ENCODE data around the gene CAPN9.

Gene CAPN9

DNA sequence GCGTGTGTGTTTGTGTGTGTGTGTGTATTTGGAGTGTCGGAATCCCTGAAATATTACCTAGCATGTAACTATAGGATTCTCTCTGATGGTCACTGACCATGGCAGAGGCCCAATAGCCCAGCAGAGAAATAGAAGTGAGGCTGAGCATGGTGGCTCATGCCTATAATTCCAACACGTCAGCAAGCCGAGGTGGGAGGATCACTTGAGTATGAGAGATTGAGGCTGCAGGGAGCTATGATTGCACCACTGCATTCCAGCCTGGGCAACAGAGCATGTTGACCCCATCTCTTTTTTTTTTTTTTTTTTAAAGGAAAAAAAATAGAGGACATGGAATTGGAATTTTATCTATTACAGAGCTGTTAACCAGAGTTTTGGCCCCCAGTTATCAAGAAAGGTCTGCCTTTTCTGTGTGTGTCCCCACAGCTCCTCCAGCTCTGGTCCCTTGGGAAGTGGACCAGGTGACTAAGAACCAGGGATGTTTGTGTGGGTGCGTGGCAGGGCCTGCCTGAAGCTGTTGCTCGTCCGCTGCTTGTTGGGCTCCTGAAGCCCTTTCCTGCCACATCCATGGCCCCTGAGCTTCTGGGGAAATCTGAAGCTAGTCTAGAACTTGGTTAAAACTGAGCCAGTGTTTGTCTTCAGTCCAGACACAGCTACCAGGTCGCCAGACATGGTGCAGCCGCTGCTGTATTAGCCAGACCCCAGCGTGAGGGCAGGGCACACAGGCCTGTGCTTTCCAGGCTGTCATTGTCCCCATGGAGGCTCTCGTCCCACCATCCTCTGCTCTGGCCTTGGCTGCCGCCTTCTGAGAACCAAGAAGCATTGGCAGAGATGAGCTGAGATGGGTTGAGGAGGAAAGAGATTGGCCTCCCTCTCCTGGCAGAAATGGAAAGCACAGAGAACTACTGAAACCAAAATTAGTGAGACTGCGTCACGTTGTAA lies 25.5 kb downstream of the CAPN9 start:
- DNase-seq, result no peak

DNA sequence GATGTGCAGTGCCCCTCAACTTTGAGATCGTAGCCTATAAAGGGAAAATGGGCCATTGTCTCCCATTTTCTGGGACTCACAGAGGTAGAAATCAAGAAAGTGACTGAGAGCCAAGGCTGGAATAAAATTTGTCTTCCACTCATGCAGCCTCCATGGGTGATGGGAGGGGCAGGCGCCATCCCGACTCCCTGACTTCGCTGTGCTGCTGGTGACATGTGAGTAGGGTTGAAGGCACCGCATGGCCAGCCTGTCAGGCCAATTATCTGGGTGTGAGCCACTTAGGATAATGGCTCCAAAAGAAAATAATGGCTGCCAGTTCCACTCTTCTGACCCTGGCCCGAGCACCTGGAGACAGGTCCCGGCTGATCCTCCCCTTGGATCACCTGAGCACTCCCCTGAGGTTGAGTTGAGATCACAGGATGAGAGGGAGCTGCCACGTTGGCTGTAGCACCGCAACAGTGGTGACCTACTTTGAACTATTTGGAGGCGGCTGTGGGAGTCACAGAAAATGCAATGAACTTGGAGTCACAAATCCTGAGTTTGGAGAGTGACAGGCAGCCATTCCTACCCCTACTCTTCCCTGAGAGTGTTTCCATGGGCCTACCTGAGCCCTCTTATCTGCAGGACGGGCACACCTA lies 26.3 kb downstream of the CAPN9 start:
- no peak for DNase-seq

DNA sequence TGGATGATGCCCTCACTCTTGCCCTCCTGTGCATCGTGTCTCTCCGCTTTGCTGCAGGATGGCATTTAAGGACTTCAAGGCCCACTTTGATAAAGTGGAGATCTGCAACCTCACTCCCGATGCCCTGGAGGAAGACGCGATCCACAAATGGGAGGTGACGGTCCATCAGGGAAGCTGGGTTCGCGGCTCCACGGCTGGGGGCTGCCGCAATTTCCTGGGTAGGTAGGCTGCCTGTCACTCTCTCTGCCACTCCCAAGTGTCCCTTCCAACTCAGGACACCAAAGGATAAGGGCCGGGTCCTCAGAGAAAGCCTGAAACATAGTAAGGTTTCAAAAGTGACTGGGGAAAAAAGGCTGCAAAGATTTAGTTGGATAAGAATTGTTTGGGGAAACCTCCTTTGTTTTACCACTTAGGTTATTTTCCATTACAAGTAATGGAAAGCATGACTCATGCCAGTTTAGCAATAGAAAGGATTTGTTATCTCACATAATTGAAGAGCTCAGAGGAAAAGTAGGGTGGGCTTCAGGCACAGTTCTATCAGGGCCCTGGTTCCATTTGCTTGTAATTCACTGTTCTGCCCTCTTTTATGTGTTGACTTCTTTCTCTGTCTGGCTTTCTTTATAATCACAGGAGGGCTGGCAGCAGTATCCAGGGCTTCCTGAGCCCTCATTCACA lies 31.9 kb downstream of the CAPN9 start:
- no peak for DNase-seq

DNA sequence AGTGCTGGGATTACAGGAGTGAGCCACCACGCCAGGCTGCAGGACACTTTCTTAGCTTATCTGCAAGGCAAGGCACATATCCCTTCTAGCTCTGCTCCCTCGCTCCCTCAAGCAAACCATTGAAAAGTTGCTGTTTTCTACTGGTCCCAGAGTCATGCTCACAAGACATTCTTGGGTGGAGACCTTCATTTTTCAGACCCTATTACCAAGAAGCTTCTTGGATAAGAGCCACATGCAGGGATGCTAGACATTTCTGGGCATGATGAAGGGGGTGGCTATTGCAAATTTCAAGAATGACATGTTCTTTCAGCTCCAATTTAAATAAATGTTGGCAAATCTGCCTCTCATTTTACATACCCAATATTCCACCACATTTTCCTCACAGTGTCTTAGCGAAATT lies 33.9 kb downstream of the CAPN9 start:
- no peak for DNase-seq

DNA sequence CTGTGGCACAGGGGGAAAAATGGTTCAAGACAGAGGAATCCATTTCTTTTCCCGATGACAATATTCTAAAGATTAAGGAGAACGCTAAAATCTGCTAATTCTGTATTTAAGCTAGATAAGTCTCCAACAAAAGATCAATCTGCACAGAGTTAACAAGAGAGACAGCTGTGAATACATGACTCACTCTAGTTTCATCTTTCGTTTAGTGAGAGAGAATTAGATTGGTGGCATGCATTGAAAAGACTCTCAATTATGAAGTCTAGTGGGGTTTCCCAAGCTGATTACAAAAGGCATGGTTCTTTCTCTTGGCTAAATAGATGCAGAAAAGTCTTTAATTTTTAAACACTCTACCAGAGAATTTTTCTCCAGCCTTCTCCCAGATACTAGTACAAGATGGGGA lies 34.4 kb downstream of the CAPN9 start:
- no peak for DNase-seq

DNA sequence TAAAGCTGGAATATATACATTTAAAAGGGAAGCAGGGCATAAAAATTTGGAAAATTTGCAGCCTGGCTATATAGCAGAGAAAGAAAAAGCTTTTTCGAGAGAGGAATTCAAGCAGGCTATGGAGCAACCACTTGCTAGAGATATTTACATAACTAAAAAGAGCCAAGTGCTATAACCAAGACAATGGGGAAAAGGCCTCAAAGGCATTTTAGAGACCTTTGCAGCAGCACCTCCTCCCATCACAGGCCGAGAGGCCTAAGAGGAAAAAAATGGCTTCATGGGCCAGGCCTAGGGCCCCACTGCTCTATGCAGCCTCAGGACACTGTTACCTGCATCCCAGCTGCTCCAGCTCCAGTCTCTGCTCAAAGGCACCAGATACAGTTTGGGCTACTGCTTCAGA lies 37.0 kb downstream of the CAPN9 start:
- DNase-seq, result no peak

DNA sequence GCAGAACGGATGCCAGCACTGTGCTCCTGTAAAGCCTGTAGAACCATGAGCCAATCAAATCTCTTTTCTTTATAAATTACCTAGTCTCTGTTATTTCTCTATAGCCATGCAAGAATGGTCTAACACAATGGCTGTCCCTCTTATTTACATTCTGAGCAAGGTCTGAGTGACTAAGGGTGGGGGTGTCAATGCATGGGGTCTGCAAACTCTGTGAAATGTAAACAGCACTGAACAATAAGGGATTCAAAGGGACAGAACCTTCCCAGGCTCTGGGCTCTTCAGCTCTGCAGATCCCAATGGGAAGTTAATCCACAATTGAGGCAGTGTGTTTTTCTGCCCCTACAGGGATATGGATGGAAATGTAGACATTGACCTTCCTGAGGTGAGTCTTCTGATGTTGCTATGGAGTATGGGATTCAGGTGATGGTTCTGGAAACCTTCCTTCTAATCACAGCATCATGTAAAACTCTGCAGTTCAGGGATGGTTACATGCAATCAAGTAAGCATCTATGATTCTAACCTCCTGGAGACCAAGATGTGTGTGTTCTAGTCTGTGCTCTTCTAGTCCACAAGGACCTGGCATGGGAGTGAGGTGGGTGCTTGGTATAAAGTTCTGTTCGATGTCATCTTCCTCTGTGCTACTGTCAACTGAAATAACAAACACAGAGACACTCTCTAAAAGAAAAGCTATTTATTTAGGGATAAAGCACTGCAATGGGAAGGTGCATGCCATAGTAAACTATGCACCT lies 38.6 kb downstream of the CAPN9 start:
- no peak for DNase-seq

DNA sequence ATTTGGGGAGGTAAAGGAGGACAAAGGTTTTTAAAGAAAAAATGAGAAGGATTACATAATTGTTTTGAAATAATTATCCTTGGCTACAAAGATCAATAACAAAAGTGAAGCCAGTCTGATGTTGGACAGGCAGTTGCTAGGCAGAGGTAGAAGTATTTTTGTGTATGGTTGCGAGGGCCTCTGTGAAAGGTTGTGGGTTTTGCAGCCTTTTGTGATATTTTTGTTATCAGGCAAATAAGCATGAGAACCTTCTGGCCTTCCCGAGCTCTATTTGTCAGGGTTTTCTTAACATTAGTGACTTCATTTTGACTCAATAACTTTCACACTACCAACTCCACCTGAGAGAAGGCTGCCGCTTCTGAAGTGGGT lies 39.2 kb downstream of the CAPN9 start:
- DNase-seq, result no peak

DNA sequence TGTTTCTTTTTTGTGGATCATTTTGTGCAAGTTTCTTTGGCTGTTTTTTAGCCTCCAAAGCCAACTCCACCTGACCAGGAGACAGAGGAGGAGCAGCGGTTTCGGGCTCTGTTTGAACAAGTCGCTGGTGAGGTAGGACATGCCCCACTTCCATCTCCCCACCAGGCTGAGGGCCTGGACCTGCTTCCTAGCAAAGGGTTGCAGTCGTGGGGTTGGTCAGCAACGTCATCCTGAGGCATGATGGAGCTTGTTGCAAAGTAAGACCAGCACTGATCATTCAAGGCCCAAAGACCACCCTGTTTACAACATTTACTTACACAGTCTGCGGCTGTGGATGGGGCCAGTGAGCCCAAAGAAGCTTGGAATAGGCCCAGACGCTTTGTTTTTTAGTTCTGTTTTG lies 40.3 kb downstream of the CAPN9 start:
- no peak for DNase-seq

DNA sequence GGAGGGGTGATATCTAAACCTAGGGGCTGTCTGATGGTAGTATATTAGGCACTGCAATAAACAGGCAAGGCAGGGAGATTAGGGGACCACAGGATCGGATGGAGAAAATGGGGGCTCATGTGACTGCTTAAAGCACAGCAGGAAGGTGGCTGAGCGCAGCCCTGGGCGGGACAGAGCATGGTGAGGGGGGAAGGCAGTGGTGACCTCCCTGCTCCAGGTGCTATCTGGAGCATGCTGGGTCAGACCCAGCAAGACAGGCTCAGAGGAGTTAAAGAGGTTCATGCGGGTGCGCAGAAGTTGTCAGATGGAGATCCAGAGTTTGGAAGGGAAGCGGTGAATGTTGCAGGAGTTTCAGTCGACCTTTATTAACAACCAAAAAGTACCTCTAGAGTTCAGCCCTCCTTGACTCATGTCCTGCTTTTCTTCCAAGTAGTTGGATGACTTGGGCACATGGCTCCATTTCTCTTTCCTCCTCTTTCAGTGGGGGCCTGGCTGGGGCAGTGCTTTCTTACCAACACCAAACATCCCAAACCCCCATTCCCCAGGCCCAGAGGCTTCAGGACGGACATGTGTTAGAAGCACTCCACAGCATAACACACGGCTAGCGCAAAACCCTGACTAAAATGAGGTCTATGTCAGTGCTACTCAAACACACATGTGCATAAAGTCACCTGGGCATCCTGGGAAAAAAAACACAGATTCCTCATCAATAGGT lies 41.5 kb downstream of the CAPN9 start:
- DNase-seq, result no peak

DNA sequence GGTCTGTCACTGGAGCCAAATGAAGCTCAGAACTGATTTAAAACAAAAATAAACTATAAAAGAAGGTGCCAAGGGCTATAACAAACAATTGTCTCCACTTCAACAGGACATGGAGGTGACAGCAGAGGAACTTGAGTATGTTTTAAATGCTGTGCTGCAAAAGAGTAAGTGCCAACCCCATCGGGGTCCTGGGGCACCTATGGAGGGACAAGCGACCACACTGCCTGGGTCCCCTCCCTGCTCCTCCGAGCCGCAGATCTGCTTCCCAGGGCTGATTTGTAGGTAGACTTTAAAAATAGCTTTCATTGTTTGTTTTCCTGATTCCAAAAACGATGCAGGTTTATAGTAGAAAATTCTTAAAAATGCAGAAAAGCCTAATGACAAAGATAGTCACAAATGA lies 42.8 kb downstream of the CAPN9 start:
- DNase-seq, result no peak

DNA sequence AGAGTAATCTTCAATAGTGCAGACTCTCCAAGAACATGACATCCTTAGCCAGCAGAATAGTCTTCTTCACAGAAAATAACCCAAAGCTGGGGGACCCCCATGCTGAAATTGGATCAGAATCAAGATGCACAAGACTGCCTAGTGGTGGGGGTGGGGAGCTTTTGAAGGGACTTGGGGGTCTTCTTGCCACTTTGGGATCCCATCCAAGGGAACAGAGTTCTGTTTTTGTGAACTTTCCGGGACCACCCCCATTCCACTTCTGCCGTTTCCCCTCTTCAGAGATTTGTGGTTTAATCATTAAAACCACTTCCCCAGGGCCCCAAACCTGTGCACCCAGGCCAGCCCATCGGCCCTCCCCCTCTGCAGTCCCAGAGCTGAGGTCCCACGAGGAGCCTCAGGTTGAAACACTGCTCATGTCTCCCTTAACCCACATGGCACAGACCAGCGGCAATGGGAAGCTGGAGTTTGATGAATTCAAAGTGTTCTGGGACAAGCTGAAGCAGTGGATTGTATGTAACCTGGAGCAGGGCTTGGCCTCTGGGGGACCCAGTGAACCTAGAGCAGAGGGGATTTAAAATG lies 44.9 kb downstream of the CAPN9 start:
- DNase-seq, result no peak

DNA sequence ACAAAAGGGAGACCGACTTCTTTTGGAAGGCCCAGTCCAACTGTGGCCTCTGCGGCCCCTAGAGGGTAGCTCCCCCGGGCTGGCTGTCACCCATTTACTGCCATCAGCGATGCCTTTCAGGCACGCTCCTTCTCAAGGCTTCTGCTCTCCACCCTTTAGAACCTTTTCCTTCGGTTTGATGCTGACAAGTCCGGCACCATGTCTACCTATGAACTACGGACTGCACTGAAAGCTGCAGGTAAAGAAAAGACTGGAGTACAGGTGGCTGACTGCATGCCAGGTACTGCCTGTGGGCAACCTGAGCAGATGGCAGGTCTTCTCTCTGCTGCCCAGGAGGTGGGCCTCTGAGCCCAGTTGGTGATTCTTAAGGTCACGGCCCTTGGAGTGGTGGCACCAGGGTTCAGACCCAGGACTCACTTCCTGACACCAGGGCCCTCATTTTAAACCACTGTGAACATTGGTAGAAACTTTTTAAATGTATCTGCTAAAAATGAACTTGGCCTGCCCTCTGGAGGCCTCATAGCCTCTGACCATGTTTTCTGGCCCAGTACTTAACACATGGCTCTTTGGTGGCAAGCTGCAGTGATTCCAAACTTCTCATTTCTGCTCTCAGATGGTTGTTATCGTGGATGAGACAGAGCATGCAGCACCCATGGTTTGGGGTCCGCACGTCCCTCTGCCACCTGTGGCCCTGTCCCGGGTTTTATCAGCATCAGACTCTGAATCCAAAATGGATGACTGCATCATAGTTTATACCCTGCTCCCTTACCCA lies 45.7 kb downstream of the CAPN9 start:
- DNase-seq, result no peak

DNA sequence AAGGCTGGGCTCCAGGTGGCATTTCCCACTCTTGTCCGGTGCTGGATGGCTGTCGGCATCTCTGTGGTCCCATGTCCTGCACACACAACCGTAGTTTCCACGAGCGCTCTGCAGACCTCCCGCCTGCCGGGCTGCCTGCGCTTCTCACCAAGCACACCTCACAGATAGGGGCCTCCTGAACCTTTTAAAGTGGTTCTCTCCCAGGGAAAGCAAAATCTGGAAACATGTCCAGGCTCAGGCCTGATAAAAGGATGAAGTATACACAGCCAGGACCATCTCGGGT lies 46.2 kb downstream of the CAPN9 start:
- no peak for DNase-seq

DNA sequence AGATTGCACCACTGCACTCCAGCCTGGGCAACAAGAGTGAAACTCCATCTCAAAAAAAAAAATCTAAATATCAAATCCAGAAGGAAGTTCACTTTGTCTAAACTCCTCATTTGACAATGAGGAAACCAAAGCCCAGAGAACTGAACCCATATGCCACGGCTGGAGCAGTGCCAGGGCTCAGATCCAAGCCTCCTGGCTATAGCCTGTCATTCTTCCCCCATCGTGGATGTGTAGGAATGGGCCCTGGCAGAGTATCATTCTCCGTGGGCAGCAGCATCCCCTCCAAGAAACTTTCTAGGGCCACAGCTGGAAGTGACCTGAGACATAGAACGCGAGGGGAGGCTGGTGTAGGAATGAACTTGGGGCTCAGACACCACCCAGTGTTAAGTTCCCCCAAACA lies 47.2 kb downstream of the CAPN9 start:
- DNase-seq, result no peak

DNA sequence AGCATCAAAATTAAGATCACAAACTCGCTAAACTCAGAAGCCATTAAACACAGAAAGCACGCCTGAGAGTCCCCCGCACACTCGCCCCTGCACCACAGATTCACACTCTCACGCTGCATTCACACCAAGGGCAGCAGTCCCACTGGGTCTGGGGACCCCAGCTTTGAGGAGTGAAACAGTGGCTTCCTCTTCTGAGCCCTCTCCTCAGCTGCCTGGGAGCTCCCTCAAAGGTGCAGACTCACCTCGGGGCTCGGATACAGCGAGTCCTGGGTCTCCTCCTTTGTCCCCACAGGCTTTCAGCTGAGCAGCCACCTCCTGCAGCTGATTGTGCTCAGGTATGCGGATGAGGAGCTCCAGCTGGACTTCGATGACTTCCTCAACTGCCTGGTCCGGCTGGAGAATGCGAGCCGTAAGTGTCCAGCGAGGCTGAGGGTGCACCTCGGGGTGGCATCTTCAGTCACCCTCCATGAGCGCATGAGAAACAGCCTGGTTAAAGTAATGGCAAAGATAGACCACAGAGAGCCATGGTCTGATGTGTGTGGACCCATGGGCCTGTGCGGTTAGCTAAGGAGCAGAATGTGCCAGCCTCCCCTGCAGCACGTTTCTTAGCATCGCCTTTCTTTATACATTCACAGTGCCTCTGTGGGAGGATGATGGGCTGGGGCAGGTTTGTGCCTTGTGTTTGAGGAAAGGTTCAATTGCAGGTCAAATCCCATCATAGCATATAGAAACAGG lies 47.9 kb downstream of the CAPN9 start:
- DNase-seq, result no peak

DNA sequence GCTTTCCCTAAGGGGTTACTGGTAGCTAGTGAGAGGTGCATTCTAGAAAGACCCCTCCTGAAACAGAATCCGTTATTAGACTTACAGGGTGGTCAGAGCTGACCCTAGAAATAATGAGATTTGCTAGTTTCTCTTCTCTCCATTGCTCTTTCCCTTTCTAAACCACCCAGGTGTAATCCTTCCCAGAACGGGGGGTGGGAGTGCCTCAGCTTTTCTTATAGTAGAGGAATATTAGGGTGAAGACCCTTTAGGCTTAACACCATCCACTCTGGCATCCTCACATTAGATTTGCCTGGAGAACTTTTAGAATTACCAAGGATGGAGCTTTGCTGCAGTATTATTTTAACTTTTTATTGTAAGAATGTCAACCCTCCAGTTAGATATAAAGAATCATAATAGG lies 49.4 kb downstream of the CAPN9 start:
- no peak for DNase-seq

DNA sequence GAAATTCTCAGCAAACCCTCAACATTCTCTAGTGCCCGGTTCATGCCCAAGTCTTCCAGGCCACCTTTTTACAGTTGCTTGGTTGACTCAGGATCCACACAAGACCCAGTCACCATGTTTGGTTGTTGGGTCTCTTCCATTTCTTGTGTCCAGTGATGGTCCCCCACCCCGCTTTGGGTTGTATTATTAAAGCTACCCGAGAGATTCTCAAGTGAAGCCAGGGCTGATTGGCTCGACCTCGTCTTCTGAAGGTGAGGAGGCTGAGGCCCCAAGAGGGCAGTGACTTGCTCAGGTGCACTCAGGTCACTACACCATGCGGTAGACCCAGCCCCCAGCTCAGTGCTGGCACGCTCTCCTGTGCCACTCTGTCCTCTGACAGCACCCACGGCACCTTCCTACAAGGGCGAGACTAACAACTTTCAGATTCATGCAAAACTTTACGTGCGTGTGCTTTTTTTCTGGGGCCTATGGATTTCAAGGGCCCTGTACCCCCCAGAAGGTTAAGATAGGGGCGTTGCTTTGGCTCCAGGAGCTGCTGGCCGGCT lies 50.3 kb downstream of the CAPN9 start:
- DNase-seq, result no peak

DNA sequence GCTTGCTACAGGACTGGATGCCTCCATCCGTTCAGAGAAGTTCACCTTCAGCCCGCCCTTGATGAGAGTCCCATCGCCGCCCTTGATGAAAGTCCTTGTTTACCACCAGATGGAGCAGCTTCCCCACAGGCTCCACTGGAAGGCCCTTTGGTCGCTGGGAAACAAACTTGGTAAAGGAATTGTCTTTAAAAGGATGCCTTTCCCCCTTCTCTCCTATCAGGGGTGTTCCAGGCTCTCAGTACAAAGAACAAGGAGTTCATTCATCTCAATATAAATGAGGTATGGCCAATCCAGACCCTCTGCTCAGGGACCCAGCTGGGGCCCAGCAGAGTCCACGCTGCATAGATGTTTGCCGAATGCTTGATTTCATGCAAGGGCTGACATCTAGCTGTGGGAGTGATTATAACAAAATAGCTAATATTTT lies 50.8 kb downstream of the CAPN9 start:
- DNase-seq, result peak; percentile 15 to 18

DNA sequence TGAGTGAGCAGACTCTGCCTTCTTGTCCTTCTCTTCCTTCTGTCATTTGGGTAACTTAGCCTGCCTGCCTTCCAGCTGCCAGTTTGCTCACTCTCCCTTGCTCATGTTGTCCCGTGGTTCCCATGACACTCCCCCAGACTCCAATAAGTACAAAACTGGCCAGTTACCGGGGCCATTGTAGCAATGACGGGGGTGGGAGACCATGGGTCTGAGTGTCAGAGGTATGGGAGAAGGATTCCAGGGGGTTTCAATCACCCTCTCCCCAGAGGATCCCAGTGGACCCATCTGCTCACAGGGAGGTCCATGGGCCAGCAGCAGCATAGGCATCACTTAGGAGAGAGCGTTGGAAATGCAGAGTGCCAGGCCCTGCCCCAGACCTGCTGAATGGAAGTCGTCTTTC lies 51.3 kb downstream of the CAPN9 start:
- DNase-seq, result no peak

All from inflammatory macrophage treated with lipopolysaccharide for 1 hour (primary cell).